ENCODE measurements around the gene ZC3H18.

ZC3H18 gene

DNA sequence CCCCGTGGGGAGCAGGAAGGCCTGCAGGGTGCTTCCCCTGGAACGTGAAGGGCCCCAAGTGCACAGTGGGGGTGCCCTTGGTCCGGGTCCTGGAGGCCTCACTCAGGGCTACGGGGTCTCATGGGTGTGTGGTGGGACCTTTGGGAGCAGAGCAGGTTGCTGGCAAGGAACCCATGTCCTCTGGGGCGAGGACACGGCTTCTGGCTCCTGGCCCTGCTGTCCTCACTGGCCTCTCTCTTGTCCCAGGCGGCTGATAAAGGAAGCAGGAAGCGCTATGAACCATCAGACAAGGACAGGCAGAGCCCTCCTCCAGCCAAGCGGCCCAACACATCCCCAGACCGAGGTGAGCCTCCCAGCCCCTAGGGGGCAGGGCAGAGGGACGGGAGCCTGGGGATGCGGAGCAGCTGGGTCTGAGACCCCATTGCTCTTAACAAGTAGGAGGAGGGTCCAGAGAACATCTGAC lies 58.3 kb downstream of the ZC3H18 start:
- no peak for TF ChIP-seq ZNF384 (IDR thresholded peaks at IDR 0.05)
- DNase-seq (ENCODE audit: extremely low spot score), result peak; percentile 68
- POLR2A ChIA-PET, result no interaction called here
- CTCF ChIA-PET, result interaction anchor here (0.6 kb wide), 1 partner anchor 11 kb away, joined by 4 read pairs; no protein-coding TSS in a partner anchor

DNA sequence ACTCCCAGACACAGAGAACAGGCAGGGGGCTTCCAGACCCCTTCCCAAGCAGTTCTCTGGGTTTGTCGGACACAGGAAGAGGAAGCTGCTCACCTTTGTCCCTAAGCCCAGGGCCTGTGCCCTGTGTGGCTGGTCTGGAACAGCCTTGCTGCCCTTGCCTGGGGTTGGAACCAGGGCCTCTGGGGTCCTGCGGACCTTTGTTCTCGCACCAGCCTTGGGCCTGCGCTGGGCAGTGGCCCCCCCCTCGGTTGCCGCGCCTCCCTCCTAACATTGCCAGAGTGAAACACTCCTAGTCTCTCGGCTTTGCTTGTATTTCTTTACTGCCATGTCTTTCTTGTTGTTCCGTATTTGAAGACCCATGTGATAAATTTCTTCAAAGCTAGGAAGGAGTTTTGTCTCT lies 59.6 kb downstream of the ZC3H18 start:
- no peak for DNase-seq (ENCODE audit: extremely low spot score)
- CTCF ChIA-PET, result no interaction called here
- POLR2A ChIA-PET, result no interaction called here
- TF ChIP-seq ELF4 (IDR thresholded peaks at IDR 0.05) (no peak), NFRKB (IDR thresholded peaks at IDR 0.05) (no peak), TARDBP (IDR thresholded peaks at IDR 0.05) (no peak)

DNA sequence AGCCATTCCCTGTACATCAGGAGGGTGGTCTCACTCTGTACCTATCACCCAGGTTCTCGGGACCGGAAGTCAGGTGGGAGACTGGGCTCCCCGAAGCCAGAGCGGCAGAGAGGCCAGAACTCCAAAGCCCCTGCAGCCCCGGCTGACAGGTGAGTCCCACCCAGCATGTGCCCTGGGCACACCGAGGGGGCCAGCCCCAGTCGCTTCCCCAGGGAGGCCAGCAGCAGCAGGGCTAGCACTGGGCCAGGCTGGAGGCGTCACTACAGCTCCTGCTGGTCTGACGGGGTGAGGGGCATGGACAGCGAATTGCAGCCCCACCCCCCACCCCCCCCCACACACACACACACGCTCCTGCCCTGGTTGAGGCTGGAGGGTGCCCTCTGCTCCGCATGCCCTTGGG lies 60.2 kb downstream of the ZC3H18 start:
- no peak for DNase-seq (ENCODE audit: extremely low spot score)
- ChIA-PET POLR2A (no interaction called here), CTCF (no interaction called here)
- no peak for TF ChIP-seq BHLHE40 (IDR thresholded peaks at IDR 0.05; ENCODE audit: borderline replicate concordance)
- TF ChIP-seq FOXK2 (IDR thresholded peaks at IDR 0.05), result no peak
- no peak for TF ChIP-seq ZNF384 (IDR thresholded peaks at IDR 0.05)
- TF ChIP-seq ARNT (IDR thresholded peaks at IDR 0.05), result no peak
- TF ChIP-seq, protein P1, sequence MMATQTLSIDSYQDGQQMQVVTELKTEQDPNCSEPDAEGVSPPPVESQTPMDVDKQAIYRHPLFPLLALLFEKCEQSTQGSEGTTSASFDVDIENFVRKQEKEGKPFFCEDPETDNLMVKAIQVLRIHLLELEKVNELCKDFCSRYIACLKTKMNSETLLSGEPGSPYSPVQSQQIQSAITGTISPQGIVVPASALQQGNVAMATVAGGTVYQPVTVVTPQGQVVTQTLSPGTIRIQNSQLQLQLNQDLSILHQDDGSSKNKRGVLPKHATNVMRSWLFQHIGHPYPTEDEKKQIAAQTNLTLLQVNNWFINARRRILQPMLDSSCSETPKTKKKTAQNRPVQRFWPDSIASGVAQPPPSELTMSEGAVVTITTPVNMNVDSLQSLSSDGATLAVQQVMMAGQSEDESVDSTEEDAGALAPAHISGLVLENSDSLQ (IDR thresholded peaks at IDR 0.05), result no peak
- no peak for TF ChIP-seq NFRKB (IDR thresholded peaks at IDR 0.05)
- TF ChIP-seq LEF1 (IDR thresholded peaks at IDR 0.05; ENCODE audit: borderline replicate concordance), result no peak
- no peak for TF ChIP-seq FOXM1 (IDR thresholded peaks at IDR 0.05; ENCODE audit: borderline replicate concordance)

DNA sequence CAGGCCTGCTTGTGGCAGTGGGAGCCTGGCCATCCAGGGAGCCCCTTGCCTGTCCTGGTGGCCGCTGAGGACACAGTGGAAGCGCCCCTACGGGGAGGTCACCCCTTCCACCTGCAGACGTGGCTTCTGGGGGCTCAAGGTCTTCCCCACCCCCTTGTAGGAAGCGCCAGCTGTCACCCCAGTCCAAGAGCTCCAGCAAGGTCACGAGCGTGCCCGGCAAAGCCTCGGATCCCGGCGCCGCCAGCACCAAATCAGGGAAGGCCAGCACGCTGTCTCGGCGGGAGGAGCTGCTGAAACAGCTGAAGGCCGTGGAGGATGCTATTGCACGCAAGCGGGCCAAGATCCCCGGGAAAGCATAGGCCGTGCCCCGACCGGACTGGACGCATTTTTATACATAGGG lies 60.7 kb downstream of the ZC3H18 start:
- no peak for DNase-seq (ENCODE audit: extremely low spot score)
- CTCF ChIA-PET, result no interaction called here
- POLR2A ChIA-PET, result no interaction called here
- TF ChIP-seq FOXM1 (IDR thresholded peaks at IDR 0.05; ENCODE audit: borderline replicate concordance) (no peak), FOXA1 (IDR thresholded peaks at IDR 0.05) (no peak), NFRKB (IDR thresholded peaks at IDR 0.05) (no peak), ARNT (IDR thresholded peaks at IDR 0.05) (no peak), ZNF384 (IDR thresholded peaks at IDR 0.05) (no peak), ELF4 (IDR thresholded peaks at IDR 0.05) (no peak), CTBP1 (IDR thresholded peaks at IDR 0.05; ENCODE audit: borderline replicate concordance) (no peak), LEF1 (IDR thresholded peaks at IDR 0.05; ENCODE audit: borderline replicate concordance) (no peak)

DNA sequence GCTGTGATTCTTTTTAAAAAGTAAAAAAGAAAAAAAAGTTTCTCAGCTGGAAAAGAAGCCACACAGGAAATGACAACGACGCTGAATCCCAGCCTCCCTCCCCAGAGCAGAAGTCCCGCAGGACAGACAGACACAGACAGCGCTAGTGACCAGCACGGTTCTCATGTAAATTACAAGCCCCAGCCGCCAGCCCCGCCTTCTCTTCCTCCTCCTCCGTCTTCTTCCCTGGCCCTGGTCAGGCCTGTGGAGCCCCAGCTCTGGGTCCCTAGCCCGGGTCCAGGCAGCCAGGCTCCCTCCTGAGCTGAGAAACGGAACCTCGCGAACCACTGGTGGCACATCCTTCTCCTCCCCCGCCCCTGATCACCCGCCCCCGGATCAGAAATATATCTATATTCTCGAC lies 61.2 kb downstream of the ZC3H18 start:
- DNase-seq (ENCODE audit: extremely low spot score), result no peak
- ChIA-PET POLR2A (no interaction called here), CTCF (no interaction called here)
- no peak for TF ChIP-seq BHLHE40 (IDR thresholded peaks at IDR 0.05; ENCODE audit: borderline replicate concordance)
- no peak for TF ChIP-seq CTBP1 (IDR thresholded peaks at IDR 0.05; ENCODE audit: borderline replicate concordance)
- TF ChIP-seq SP1 (IDR thresholded peaks at IDR 0.05), result no peak
- TF ChIP-seq NFRKB (IDR thresholded peaks at IDR 0.05), result no peak
- TF ChIP-seq HDGF (IDR thresholded peaks at IDR 0.05; ENCODE audit: borderline replicate concordance), result no peak
- TF ChIP-seq SUZ12 (IDR thresholded peaks at IDR 0.05), result no peak
- TF ChIP-seq FOXM1 (IDR thresholded peaks at IDR 0.05; ENCODE audit: borderline replicate concordance), result no peak
- TF ChIP-seq, protein P1 (IDR thresholded peaks at IDR 0.05), result no peak

DNA sequence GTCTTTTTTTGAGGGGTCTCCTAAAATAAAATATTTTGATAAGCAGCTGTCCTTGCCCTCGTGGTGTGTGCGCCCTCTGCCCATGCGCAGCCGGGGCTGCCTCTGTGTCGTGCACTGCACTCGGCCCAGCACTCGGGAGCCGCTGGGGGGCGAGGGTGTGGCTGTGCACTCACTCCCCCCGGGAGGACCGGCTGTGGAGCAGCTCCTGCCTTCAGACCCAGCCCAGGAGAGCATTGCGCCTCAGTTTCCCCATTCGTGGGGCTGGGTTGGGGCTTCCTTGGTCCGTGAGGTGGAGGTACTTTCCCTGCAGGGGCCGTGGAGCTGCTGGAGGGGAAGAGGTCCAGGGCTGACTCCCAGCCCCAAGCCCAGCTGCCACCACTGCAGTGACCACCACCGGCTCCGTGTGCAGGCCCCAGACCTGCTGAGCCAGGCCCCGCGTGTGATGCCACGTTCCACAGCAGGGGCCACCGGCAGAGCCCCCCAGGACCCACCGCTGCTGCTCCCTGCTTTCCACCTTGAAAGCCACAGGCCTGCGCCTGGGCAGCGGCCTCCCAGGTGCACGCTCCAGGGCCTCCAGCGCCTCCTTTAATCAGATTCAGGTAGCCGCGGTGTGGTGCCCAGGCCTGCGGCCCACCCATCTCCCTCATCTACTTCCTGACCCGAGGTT lies 61.9 kb downstream of the ZC3H18 start:
- POLR2A ChIA-PET, result no interaction called here
- CTCF ChIA-PET, result no interaction called here
- TF ChIP-seq FOXK2 (IDR thresholded peaks at IDR 0.05) (no peak), SP1 (IDR thresholded peaks at IDR 0.05) (no peak), LEF1 (IDR thresholded peaks at IDR 0.05; ENCODE audit: borderline replicate concordance) (no peak), BHLHE40 (IDR thresholded peaks at IDR 0.05; ENCODE audit: borderline replicate concordance) (no peak), ZNF384 (IDR thresholded peaks at IDR 0.05) (no peak), ELF4 (IDR thresholded peaks at IDR 0.05) (no peak), FOXA1 (IDR thresholded peaks at IDR 0.05) (no peak), FOXM1 (IDR thresholded peaks at IDR 0.05; ENCODE audit: borderline replicate concordance) (no peak), HDGF (IDR thresholded peaks at IDR 0.05; ENCODE audit: borderline replicate concordance) (no peak)
- TF ChIP-seq, protein P1 (IDR thresholded peaks at IDR 0.05), result no peak
- no peak for DNase-seq (ENCODE audit: extremely low spot score)

DNA sequence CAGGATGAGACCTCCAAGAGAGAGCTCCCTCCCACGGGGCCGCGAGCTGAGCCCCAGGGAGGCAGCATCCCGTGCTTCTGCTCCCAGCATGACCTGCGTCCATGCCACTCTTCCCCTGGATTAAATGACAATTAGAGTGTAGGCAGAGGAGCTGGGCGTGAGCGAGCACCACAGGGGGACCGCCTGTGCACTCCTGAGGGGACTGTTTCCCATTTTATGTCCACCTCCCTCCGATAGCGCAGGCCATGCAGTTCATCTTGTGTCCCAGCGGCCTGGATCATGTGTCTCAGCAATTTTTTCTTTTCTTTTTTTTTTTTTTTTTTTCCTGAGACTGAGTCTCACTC lies 62.4 kb downstream of the ZC3H18 start:
- DNase-seq (ENCODE audit: extremely low spot score), result no peak
- TF ChIP-seq FOXA1 (IDR thresholded peaks at IDR 0.05), result no peak
- ChIA-PET POLR2A (no interaction called here), CTCF (interaction anchor here (0.6 kb wide), 1 partner anchor 371 kb away, joined by 5 read pairs; no protein-coding TSS in a partner anchor)

DNA sequence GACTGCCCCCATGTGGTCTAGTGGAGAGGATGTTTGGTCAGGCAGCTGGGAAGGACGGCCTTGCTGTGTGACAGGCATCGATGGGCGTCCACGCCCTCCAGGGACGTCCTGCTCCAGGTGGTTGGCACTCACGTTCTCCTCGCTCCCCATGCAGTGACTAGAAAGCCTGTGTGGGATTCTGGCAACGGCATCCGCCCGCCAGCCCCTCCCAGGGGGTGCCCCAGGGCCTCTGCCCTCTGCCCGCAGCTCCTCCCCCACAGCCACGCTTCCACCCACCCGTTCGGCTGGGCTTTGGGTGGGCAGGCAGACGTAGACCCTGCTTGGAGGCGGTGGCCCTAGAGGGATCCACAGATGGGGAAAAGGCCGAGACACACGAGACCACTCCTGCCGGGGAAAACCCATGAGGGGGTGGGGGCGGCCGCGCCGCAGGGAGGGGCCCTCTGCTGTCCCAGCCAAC lies 63.5 kb downstream of the ZC3H18 start:
- POLR2A ChIA-PET, result interaction anchor here (1.1 kb wide), 2 partner anchors 8 to 159 kb away, joined by 3 read pairs; no protein-coding TSS in a partner anchor
- TF ChIP-seq ZNF384 (IDR thresholded peaks at IDR 0.05) (no peak), ARNT (IDR thresholded peaks at IDR 0.05) (no peak), HDGF (IDR thresholded peaks at IDR 0.05; ENCODE audit: borderline replicate concordance) (no peak), NFRKB (IDR thresholded peaks at IDR 0.05) (no peak), SUZ12 (IDR thresholded peaks at IDR 0.05) (no peak), ELF4 (IDR thresholded peaks at IDR 0.05) (no peak), TARDBP (IDR thresholded peaks at IDR 0.05) (no peak), CTBP1 (IDR thresholded peaks at IDR 0.05; ENCODE audit: borderline replicate concordance) (no peak), L3MBTL2 (conservative IDR thresholded peaks at IDR 0.05) (no peak), SP1 (IDR thresholded peaks at IDR 0.05) (no peak), BHLHE40 (IDR thresholded peaks at IDR 0.05; ENCODE audit: borderline replicate concordance) (no peak), FOXK2 (IDR thresholded peaks at IDR 0.05) (no peak), LEF1 (IDR thresholded peaks at IDR 0.05; ENCODE audit: borderline replicate concordance) (no peak)
- TF ChIP-seq, protein P1 (IDR thresholded peaks at IDR 0.05), result no peak
- CTCF ChIA-PET, result interaction anchor here (1.0 kb wide), 1 partner anchor 14 kb away, joined by 3 read pairs; no protein-coding TSS in a partner anchor
- DNase-seq (ENCODE audit: extremely low spot score), result no peak

Measured in HEK293T (cell line).